Glutamatergic neuron (in vitro differentiated cells): ENCODE results near the gene NUDT7. TPM values are rescaled to one million over a fixed set of nuclear protein-coding genes. Genes with fewer than 3 reads are reported as not detected.

ENCODE experiments used
- DNase-seq: peaks from one replicate; pipeline ENCODE4 v3.0.0; 2022
- H3K27ac Mint-ChIP-seq: one replicate; pipeline ENCODE4 v1.8.0; 2020; ENCODE audit warnings: mild to moderate bottlenecking, mixed read lengths, inconsistent platforms; ENCODE audit not compliant: unreplicated experiment
- H3K27me3 Mint-ChIP-seq: one replicate; pipeline ENCODE4 v1.8.0; 2020; ENCODE audit warnings: mild to moderate bottlenecking, moderate library complexity, mixed read lengths, inconsistent platforms; ENCODE audit not compliant: unreplicated experiment
- H3K36me3 Mint-ChIP-seq: one replicate; pipeline ENCODE4 v1.8.0; 2020; ENCODE audit warnings: mild to moderate bottlenecking, mixed read lengths, inconsistent platforms; ENCODE audit not compliant: unreplicated experiment
- H3K4me1 Mint-ChIP-seq: one replicate; pipeline ENCODE4 v1.8.0; 2020; ENCODE audit warnings: mild to moderate bottlenecking, low read depth, mixed read lengths, inconsistent platforms; ENCODE audit not compliant: unreplicated experiment
- H3K4me3 Mint-ChIP-seq: one replicate; pipeline ENCODE4 v1.8.0; 2020; ENCODE audit warnings: mild to moderate bottlenecking, mixed read lengths, inconsistent platforms; ENCODE audit not compliant: unreplicated experiment
- H3K9me3 Mint-ChIP-seq: one replicate; pipeline ENCODE4 v1.8.0; 2020; ENCODE audit warnings: mild to moderate bottlenecking, moderate library complexity, mixed read lengths, inconsistent platforms; ENCODE audit not compliant: unreplicated experiment
- total RNA-seq: library from RNA; stranded (reverse); fragmentation: NEBNext Ultra II Directional; extraction: Animal tissue kit (Norgen Biotek cat#: 25700); gene quantifications from one replicate; pipeline ENCODE4 v1.2.1, GENCODE V29; 2021; ENCODE audit not compliant: unreplicated experiment
- TF ChIP-seq, protein P1 (sequence below): fragments of 200-600 bp; sonication (generic); IDR thresholded peaks from one replicate; pipeline ENCODE4 v1.5.0; 2021; ENCODE audit not compliant: partially characterized antibody, unreplicated experiment

NUDT7 gene
- total RNA-seq, 1 donor from 2014 or later: 3.0 TPM

DNA sequence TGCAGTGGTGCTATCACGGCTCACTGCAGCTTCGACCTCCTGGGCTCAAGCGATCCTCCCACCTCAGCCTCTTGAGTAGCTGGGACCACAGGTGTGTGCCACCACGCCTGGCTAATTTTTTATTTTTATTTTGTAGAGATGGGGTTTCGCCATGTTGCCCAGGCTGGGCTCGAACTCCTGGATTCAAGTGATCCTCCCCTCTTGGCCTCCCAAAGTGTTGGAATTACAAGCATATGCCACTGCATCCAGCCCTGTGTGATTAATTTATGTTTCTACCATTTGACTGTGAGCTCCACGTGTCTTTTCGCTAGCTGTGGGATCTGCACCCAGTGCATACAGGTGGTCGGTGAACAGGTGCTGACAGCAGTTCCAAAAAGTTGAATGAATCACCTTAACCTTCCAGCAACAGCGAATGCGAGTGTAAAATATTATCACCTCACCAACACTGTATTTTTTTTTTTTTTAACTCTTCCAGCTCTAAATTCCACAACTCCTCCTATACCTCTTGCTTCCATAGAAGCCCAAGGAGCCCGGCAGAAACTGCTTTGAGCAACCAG, 484 bp upstream of the NUDT7 start:
- H3K27me3 Mint-ChIP-seq: peaks cover 2% of the 10 kb centered on the region
- no peaks in the 10 kb centered on the region for H3K9me3 Mint-ChIP-seq
- H3K27ac Mint-ChIP-seq: peak overlapping the region; percentile 22
- peaks cover 3% of the 10 kb centered on the region for H3K4me1 Mint-ChIP-seq
- TF ChIP-seq, protein P1, sequence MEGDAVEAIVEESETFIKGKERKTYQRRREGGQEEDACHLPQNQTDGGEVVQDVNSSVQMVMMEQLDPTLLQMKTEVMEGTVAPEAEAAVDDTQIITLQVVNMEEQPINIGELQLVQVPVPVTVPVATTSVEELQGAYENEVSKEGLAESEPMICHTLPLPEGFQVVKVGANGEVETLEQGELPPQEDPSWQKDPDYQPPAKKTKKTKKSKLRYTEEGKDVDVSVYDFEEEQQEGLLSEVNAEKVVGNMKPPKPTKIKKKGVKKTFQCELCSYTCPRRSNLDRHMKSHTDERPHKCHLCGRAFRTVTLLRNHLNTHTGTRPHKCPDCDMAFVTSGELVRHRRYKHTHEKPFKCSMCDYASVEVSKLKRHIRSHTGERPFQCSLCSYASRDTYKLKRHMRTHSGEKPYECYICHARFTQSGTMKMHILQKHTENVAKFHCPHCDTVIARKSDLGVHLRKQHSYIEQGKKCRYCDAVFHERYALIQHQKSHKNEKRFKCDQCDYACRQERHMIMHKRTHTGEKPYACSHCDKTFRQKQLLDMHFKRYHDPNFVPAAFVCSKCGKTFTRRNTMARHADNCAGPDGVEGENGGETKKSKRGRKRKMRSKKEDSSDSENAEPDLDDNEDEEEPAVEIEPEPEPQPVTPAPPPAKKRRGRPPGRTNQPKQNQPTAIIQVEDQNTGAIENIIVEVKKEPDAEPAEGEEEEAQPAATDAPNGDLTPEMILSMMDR: no peak
- peak overlapping the region; percentile 69 for H3K4me3 Mint-ChIP-seq
- H3K36me3 Mint-ChIP-seq: no peaks in the 10 kb centered on the region
- no peak for DNase-seq

DNA sequence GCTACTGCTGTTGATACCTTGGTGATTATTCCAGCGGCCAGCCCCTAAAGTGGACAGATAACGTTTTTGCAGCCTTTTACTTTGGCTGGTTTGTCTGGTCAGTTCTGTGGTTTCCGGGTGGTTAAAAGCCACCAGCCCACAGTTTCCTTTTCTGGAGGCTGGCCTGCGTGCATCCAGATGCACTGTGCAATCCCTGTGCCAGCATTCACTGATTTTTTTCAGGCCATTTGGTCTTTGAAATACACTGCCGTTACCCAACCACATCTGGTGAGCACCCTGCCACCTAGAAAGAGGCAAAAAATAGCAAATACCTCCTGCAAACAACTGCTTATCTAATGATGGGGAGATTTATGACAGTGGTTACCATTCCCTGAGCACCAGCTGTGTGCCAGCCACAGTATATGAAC, 797 bp downstream of the NUDT7 start:
- TF ChIP-seq, protein P1: no peak
- no peak for DNase-seq
- peak overlapping the region; percentile 70 for H3K27ac Mint-ChIP-seq
- peak overlapping the region; percentile 81 for H3K4me3 Mint-ChIP-seq
- peaks cover 3% of the 10 kb centered on the region for H3K27me3 Mint-ChIP-seq
- no peaks in the 10 kb centered on the region for H3K36me3 Mint-ChIP-seq
- no peaks in the 10 kb centered on the region for H3K9me3 Mint-ChIP-seq
- peaks cover 3% of the 10 kb centered on the region for H3K4me1 Mint-ChIP-seq

DNA sequence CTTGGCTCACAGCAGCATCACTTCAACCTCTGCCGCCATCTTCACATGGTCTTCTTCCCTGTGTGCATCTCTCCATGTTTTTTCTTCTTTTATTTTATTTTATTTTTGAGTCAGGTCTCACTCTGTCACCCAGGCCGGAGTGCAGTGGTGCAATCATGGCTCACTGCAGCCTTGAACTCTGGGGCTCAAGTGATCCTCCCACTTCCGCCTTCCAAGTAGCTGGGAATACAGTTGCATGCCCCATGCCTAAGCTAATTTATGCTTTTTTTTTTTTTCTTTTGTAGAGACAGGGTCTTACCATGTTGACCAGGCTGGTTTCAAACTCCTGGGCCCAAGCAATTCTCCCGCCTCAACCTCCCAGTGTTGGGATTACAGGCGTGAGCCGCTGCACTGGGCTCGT, 1.9 kb downstream of the NUDT7 start:
- no peak for DNase-seq
- TF ChIP-seq, protein P1: no peak
- peaks cover 3% of the 10 kb centered on the region for H3K27me3 Mint-ChIP-seq
- H3K27ac Mint-ChIP-seq: no peak overlapping the region
- no peak overlapping the region for H3K4me3 Mint-ChIP-seq
- H3K4me1 Mint-ChIP-seq: peaks cover 3% of the 10 kb centered on the region
- no peaks in the 10 kb centered on the region for H3K36me3 Mint-ChIP-seq
- no peaks in the 10 kb centered on the region for H3K9me3 Mint-ChIP-seq

DNA sequence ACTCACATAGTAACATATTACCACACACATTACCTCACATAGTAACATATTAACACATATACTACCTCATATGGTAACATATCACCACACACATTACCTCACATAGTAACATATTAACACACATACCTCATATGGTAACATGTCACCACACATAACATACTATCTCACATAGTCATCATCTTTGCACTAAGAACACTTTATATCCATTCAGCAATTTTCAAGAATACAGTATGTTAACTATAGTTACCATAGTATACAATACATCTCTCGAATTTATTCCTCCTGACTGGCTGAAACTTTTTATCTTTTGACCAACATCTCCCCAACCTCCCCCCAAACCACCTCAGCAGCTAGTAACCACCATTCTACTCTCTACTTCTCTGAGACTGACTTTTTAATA, 7.6 kb downstream of the NUDT7 start:
- no peak for DNase-seq
- TF ChIP-seq, protein P1: no peak
- Mint-ChIP-seq H3K4me1 (no peaks in the 10 kb centered on the region), H3K36me3 (no peaks in the 10 kb centered on the region), H3K4me3 (no peak overlapping the region), H3K9me3 (no peaks in the 10 kb centered on the region), H3K27me3 (peaks cover 2% of the 10 kb centered on the region), H3K27ac (no peak overlapping the region)

DNA sequence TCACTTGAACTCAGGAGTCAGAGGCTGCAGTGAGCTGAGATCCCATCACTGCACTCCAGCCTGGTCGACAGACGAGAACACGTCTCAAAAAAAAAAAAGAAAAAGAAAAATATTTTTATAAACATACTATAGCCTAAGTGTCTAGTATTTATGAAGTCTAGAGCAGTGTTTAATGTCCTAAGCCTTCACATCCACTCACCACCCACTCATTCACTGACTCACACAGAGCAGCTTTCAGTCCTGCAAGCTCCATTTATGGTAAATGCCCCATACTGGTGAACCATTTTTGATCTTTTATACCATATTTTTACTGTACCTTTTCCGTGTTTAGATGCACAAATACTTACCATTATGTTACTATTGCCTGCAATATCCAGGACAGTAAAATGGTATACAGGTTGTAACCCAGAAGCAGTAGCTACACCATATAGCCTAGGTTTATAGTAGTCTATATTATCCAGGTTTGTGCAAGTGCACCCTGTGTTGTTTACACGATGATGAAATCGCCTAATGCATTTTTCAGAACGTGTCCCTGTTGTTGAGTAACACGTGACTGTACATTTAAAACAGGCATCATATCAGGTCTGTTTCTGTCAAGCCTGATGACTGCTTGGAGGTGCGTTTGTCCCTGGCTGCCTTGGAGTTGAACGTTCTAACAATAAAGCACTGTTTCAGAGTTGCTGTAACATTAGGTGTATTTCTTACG, 10.1 kb downstream of the NUDT7 start:
- H3K4me1 Mint-ChIP-seq: no peaks in the 10 kb centered on the region
- no peaks in the 10 kb centered on the region for H3K27me3 Mint-ChIP-seq
- DNase-seq: no peak

More for the DNA sequence above, 10.1 kb downstream of the NUDT7 start:
- no peaks in the 10 kb centered on the region for H3K9me3 Mint-ChIP-seq
- no peaks in the 10 kb centered on the region for H3K36me3 Mint-ChIP-seq
- H3K27ac Mint-ChIP-seq: no peak overlapping the region
- H3K4me3 Mint-ChIP-seq: no peak overlapping the region
- TF ChIP-seq, protein P1: no peak
